Trophoblast cell (in vitro differentiated cells and primary cell): ENCODE measurements around the gene ACTN4.

Experiments
- DNase-seq, 2 donors: peaks; one replicate each; pipeline ENCODE4 v3.0.0-alpha.2; 2016
- H2AFZ ChIP-seq: 2 replicates; pipeline ENCODE4 v1.6.1; 2013; ENCODE audit warnings: low read length, moderate library complexity, mild to moderate bottlenecking; ENCODE audit not compliant: insufficient read depth, poor library complexity
- H2AK5ac ChIP-seq: 2 replicates; pipeline ENCODE4 v1.6.1; 2013; ENCODE audit warnings: mild to moderate bottlenecking, low read length
- H2BK120ac ChIP-seq: 2 replicates; pipeline ENCODE4 v1.6.1; 2013; ENCODE audit warnings: low read length, mild to moderate bottlenecking, moderate library complexity; ENCODE audit not compliant: insufficient read depth, poor library complexity
- H2BK12ac ChIP-seq: 2 replicates; pipeline ENCODE4 v1.6.1; 2013; ENCODE audit warnings: mild to moderate bottlenecking, low read length, moderate library complexity
- H2BK5ac ChIP-seq: 2 replicates; pipeline ENCODE4 v1.6.1; 2013; ENCODE audit warnings: low read length, low read depth, moderate library complexity, mild to moderate bottlenecking; ENCODE audit not compliant: poor library complexity
- H3K14ac ChIP-seq: 2 replicates; pipeline ENCODE4 v1.6.1; 2013; ENCODE audit warnings: mild to moderate bottlenecking, low read length
- H3K18ac ChIP-seq: 2 replicates; pipeline ENCODE4 v1.6.1; 2013; ENCODE audit warnings: mild to moderate bottlenecking, low read length
- H3K23ac ChIP-seq: 2 replicates; pipeline ENCODE4 v1.6.1; 2013; ENCODE audit warnings: low read length
- H3K27ac ChIP-seq: 2 replicates; pipeline ENCODE4 v1.5.1; 2013; ENCODE audit warnings: low read depth, mild to moderate bottlenecking, inconsistent platforms, low read length, moderate library complexity
- H3K27me3 ChIP-seq: 2 replicates; pipeline ENCODE4 v1.6.1; 2013; ENCODE audit warnings: inconsistent platforms, mild to moderate bottlenecking, low read length, moderate library complexity; ENCODE audit not compliant: insufficient read depth
- H3K36me3 ChIP-seq, 2 experiments: 1 replicate in 1 of 2; 2 replicates in 1 of 2; pipeline ENCODE4 v1.6.1; 2013; ENCODE audit warnings: low read length in 2 of 2, mild to moderate bottlenecking in 2 of 2, moderate library complexity in 1 of 2; ENCODE audit not compliant: insufficient read depth in 2 of 2, control insufficient read depth in 1 of 2
- H3K4ac ChIP-seq: 2 replicates; pipeline ENCODE4 v1.6.1; 2013; ENCODE audit warnings: low read depth, mild to moderate bottlenecking, low read length, moderate library complexity
- H3K4me1 ChIP-seq, 2 experiments: 1 replicate in 1 of 2; 2 replicates in 1 of 2; pipeline ENCODE4 v1.6.1; 2013; ENCODE audit warnings: low read length in 2 of 2, mild to moderate bottlenecking in 2 of 2, moderate library complexity in 1 of 2; ENCODE audit not compliant: insufficient read depth in 2 of 2, control insufficient read depth in 1 of 2
- H3K4me2 ChIP-seq: 2 replicates; pipeline ENCODE4 v1.6.1; 2013; ENCODE audit warnings: inconsistent platforms, mild to moderate bottlenecking, low read length, moderate library complexity
- H3K4me3 ChIP-seq: 2 replicates; pipeline ENCODE4 v1.5.1; 2013; ENCODE audit warnings: mild to moderate bottlenecking, low read depth, low read length, inconsistent platforms
- H3K79me1 ChIP-seq: one replicate; pipeline ENCODE4 v1.6.1; 2013; ENCODE audit warnings: low read length
- H3K79me2 ChIP-seq: 2 replicates; pipeline ENCODE4 v1.6.1; 2013; ENCODE audit warnings: low read length, mild to moderate bottlenecking; ENCODE audit not compliant: control insufficient read depth, insufficient read depth, poor library complexity
- H3K9ac ChIP-seq: 2 replicates; pipeline ENCODE4 v1.6.1; 2013; ENCODE audit warnings: mild to moderate bottlenecking, low read length
- H3K9me3 ChIP-seq: 2 replicates; pipeline ENCODE4 v1.6.1; 2013; ENCODE audit warnings: low read depth, mild to moderate bottlenecking, control low read depth, inconsistent platforms, low read length; ENCODE audit not compliant: insufficient read depth
- H4K12ac ChIP-seq: 2 replicates; pipeline ENCODE4 v1.6.1; 2013; ENCODE audit warnings: low read depth, mild to moderate bottlenecking, low read length, moderate library complexity
- H4K8ac ChIP-seq: 2 replicates; pipeline ENCODE4 v1.6.1; 2013; ENCODE audit warnings: low read depth, mild to moderate bottlenecking, low read length, moderate library complexity
- H4K91ac ChIP-seq: one replicate; pipeline ENCODE4 v1.6.1; 2013; ENCODE audit warnings: low read depth, mild to moderate bottlenecking, low read length, moderate library complexity
- WGBS: extraction: QIAGEN DNeasy Blood & Tissue Kit; methylation state at CpG from one replicate; pipeline ENCODE4 v1.1.7; 2013; ENCODE audit warnings: missing lambda C conversion rate; ENCODE audit not compliant: insufficient read length, insufficient coverage; ENCODE audit errors: extremely low coverage; 5-methylcytosine and 5-hydroxymethylcytosine counted together

ACTN4 gene

DNA sequence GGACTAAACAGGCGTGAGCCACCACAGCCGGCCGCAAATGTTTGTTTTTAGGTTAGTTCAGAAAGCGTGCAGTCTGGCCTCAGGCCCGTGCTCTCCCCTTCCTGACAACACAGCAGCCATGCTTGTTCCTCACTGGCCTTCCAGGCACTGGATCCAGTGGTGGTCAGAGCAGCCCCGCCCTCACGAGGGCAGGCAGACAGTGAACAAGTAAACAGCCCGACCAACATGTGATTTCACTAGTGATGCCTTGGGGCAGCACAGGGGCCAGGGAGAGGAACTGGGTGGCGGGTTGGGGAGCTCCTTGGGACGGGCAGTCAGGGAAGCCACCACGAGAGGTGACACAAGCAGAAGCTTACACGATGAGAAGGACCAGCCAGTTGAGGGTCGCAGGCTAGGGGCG lies 56.1 kb downstream of the ACTN4 start:
- Histone ChIP-seq H3K27me3 (no peaks in the 10 kb centered on the region), H3K9ac (no peak overlapping the region), H3K4me3 (no peak overlapping the region), H3K79me2 (peaks cover 3% of the 10 kb centered on the region), H3K9me3 (peaks cover 3% of the 10 kb centered on the region), H2AK5ac (no peak overlapping the region), H3K27ac (no peak overlapping the region), H3K14ac (no peak overlapping the region), H3K4me2 (no peak overlapping the region), H3K4me1 (peaks cover 0 to 3% of the 10 kb centered on the region in 2 experiments), H2BK120ac (no peak overlapping the region), H2BK12ac (no peak overlapping the region), H4K12ac (no peak overlapping the region), H3K79me1 (no peaks in the 10 kb centered on the region), H4K8ac (no peak overlapping the region), H2AFZ (no peak overlapping the region), H2BK5ac (no peak overlapping the region), H4K91ac (no peak overlapping the region), H3K23ac (no peak overlapping the region), H3K18ac (no peak overlapping the region), H3K36me3 (peaks cover 91 to 94% of the 10 kb centered on the region in 2 experiments), H3K4ac (no peak overlapping the region)
- WGBS = no CpG with 5 or more reads among the region's 14 CpGs
- no peak for DNase-seq

GRCh38 chr19:38704488-38705026 lies 57.1 kb downstream of the ACTN4 start:
- H3K23ac ChIP-seq = no peak overlapping the region
- H4K12ac ChIP-seq = no peak overlapping the region

DNA sequence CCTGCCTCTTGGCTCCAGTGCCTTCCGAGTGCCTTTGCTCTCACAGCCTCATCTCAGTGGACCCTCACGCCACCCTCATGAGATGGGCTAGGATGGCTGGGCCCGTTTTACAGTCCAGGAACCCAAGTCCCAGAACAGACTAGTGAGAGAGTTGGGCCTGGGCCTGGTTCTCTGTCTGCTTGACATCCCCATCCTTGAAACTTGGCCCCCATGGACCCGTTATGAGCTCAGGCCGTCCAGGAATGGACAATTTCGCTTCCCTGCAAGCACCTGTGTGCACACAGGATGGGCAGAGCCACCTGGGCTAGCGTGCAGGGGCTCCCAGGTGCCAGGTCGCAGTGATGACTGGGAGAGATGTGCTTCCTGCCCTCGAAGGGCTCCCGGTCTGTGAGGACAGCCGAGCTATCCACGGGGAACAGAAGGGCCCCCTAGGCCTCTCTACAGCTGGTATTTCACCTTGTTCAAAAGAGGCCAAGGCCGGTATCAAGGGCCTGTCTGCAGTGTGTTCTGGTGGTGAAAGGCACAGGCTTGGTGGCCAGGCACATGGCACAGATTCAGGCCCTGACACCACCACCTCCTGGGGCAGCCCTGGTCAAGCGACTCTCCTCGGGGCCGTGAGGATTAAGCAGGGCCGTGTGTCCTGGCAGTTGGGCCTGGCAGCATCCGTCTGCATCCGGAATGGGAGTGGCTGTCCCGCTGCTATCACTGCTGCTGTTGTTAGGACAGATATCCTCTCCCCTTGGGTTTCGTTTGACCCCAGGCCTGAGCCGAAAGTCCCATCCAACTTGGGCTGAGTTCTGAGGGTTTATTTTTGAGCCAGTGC lies 58.0 kb downstream of the ACTN4 start:
- peaks cover 98% of the 10 kb centered on the region in 2 experiments for H3K36me3 ChIP-seq
- DNase-seq = no peak
- H3K23ac ChIP-seq = no peak overlapping the region
- no peak overlapping the region for H4K91ac ChIP-seq
- H3K27ac ChIP-seq = no peak overlapping the region
- H3K79me1 ChIP-seq = peaks cover under 1% of the 10 kb centered on the region
- no peak overlapping the region for H3K4me2 ChIP-seq
- no peak overlapping the region for H4K8ac ChIP-seq
- peaks cover under 1% of the 10 kb centered on the region for H3K9me3 ChIP-seq
- H3K79me2 ChIP-seq = no peaks in the 10 kb centered on the region
- no peaks in the 10 kb centered on the region for H3K27me3 ChIP-seq
- peaks cover 10 to 11% of the 10 kb centered on the region in 2 experiments for H3K4me1 ChIP-seq
- H3K4me3 ChIP-seq = no peak overlapping the region
- no peak overlapping the region for H2AK5ac ChIP-seq
- H3K4ac ChIP-seq = no peak overlapping the region
- no peak overlapping the region for H2BK120ac ChIP-seq
- peak overlapping the region; percentile 12 for H3K18ac ChIP-seq
- H2BK12ac ChIP-seq = no peak overlapping the region
- no peak overlapping the region for H3K14ac ChIP-seq
- H2AFZ ChIP-seq = no peak overlapping the region
- no peak overlapping the region for H4K12ac ChIP-seq
- no peak overlapping the region for H2BK5ac ChIP-seq
- no CpG with 5 or more reads among the region's 22 CpGs for WGBS
- no peak overlapping the region for H3K9ac ChIP-seq

More at GRCh38 chr19:38704488-38705026, 57.1 kb downstream of the ACTN4 start:
- Histone ChIP-seq H3K79me2 (no peaks in the 10 kb centered on the region), H3K4me1 (peaks cover 3 to 4% of the 10 kb centered on the region in 2 experiments), H3K9ac (no peak overlapping the region), H3K27ac (no peak overlapping the region), H3K79me1 (no peaks in the 10 kb centered on the region), H3K4ac (no peak overlapping the region), H3K4me3 (no peak overlapping the region), H2AK5ac (no peak overlapping the region), H3K18ac (peak overlapping the region; percentile 12), H3K27me3 (no peaks in the 10 kb centered on the region), H4K8ac (no peak overlapping the region), H3K4me2 (no peak overlapping the region), H2BK12ac (no peak overlapping the region), H2BK120ac (no peak overlapping the region), H3K14ac (no peak overlapping the region), H3K9me3 (peaks cover 3% of the 10 kb centered on the region), H4K91ac (no peak overlapping the region), H3K36me3 (peaks cover 97 to 98% of the 10 kb centered on the region in 2 experiments), H2BK5ac (no peak overlapping the region), H2AFZ (no peak overlapping the region)
- whole genome bisulfite sequencing = no CpG with 5 or more reads among the region's 13 CpGs
- DNase-seq = no peak

DNA sequence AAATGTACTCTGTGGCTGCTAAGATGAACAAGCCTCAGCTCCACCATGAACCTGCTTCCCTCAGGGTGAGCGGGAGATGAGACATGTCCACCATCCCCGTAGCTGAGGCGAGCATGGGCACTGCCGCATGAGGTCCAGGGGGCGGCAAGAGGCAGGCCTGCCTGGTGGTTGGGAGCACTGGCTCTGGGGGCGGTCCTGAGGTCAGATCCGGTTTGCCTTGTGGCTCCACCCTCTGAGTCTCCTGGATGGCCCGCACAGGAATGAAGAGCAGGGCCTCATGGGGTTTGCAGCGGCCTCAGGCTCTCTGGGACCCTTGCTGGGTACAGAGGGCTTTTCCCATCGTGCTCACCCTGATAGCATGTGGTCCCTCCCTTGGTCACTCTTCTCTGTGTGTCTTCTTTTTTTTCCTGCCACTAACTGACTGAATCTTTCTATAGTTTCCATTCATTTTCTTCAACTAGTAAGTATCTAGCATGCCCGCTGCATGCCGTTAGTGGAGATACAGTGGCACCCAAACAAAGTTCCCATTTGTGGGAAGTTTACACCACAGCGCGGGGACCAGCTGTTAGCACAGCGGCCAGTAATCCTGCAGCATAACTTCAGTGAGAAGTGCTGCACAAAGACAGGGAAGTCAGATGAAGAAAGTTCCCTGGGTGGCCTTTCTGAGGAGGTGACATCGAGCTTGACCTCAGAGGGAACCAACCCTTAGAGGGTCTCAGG lies 59.5 kb downstream of the ACTN4 start:
- no peaks in the 10 kb centered on the region for H3K27me3 ChIP-seq
- H3K4me1 ChIP-seq = peaks cover 18 to 23% of the 10 kb centered on the region in 2 experiments
- no CpG with 5 or more reads among the region's 16 CpGs for WGBS

More for the DNA sequence above, 59.5 kb downstream of the ACTN4 start:
- peaks cover 2% of the 10 kb centered on the region for H3K9me3 ChIP-seq
- H2BK120ac ChIP-seq = no peak overlapping the region
- no peak overlapping the region for H2BK5ac ChIP-seq
- no peak overlapping the region for H3K4me3 ChIP-seq
- no peak overlapping the region for H2AK5ac ChIP-seq
- H4K91ac ChIP-seq = no peak overlapping the region
- H3K23ac ChIP-seq = no peak overlapping the region
- H4K12ac ChIP-seq = no peak overlapping the region
- no peak overlapping the region for H3K9ac ChIP-seq
- H2AFZ ChIP-seq = no peak overlapping the region
- peak overlapping the region; percentile 27 for H3K4ac ChIP-seq
- H3K27ac ChIP-seq = no peak overlapping the region
- no peak overlapping the region for H3K4me2 ChIP-seq
- H4K8ac ChIP-seq = no peak overlapping the region
- H3K79me2 ChIP-seq = no peaks in the 10 kb centered on the region
- no peak overlapping the region for H2BK12ac ChIP-seq
- H3K14ac ChIP-seq = no peak overlapping the region
- peaks cover 7% of the 10 kb centered on the region for H3K79me1 ChIP-seq
- DNase-seq = no peak
- H3K36me3 ChIP-seq = peaks cover 98% of the 10 kb centered on the region in 2 experiments
- no peak overlapping the region for H3K18ac ChIP-seq
